ENCODE measurements around the gene TTC28. TPM values are rescaled to one million over a fixed set of nuclear protein-coding genes. Genes with fewer than 3 reads are reported as not detected.

TTC28 gene
- total and polyA plus RNA-seq, 2 donors (not counting 1 experiment from before 2014, with no cell fraction given) = 8.2 to 31.4 TPM

- H4K20me1 ChIP-seq (ENCODE audit: control insufficient read depth, extremely low read depth, insufficient read depth, low read length) = no peaks in the 10 kb centered on the region
- peaks cover 15% of the 10 kb centered on the region for H3K4me1 ChIP-seq (ENCODE audit: control insufficient read depth, extremely low read depth, insufficient read depth, low read length)
- no peak overlapping the region for H3K27ac ChIP-seq (ENCODE audit: insufficient read depth, low read length)
- H2AFZ ChIP-seq (ENCODE audit: low read length) = no peak overlapping the region
- H3K79me2 ChIP-seq (ENCODE audit: control insufficient read depth, insufficient read depth, low read length) = no peaks in the 10 kb centered on the region
- no peak overlapping the region for H3K9ac ChIP-seq (ENCODE audit: insufficient read depth, low read length)
- H3K9me3 ChIP-seq (ENCODE audit: control insufficient read depth, insufficient read depth, low read depth, low read length) = no peaks in the 10 kb centered on the region
- H3K4me2 ChIP-seq (ENCODE audit: extremely low read depth, insufficient read depth, low read length) = no peak overlapping the region
- H3K36me3 ChIP-seq (ENCODE audit: control insufficient read depth, insufficient read depth, low read length) = no peaks in the 10 kb centered on the region
- TF ChIP-seq CTCF (conservative IDR thresholded peaks at IDR 0.05 in 1 of 2, IDR thresholded peaks at IDR 0.05 in 1 of 2; ENCODE audit: low read depth in 1 of 2, low read length in 2 of 2) = no peak
- no peak for TF ChIP-seq EZH2 (IDR thresholded peaks at IDR 0.05; ENCODE audit: low read length, missing control alignments)
- no peaks in the 10 kb centered on the region for H3K27me3 ChIP-seq (ENCODE audit: control insufficient read depth, insufficient read depth, low read length)
- H3K4me3 ChIP-seq (replicated peaks in 1 of 4; ENCODE audit: control extremely low read depth in 1 of 4, insufficient read depth in 1 of 4, low read depth in 3 of 4, low read length in 4 of 4) = no peak overlapping the region
- DNase-seq (ENCODE audit: low read depth in 2 of 2) = no peak
Observed at GRCh38 chr22:28005513-28005912, 674.1 kb downstream of the TTC28 start.

GRCh38 chr22:28004021-28004420 is 675.6 kb downstream of the TTC28 start:
- Histone ChIP-seq H3K79me2 (ENCODE audit: control insufficient read depth, insufficient read depth, low read length) (no peaks in the 10 kb centered on the region), H3K4me1 (ENCODE audit: control insufficient read depth, extremely low read depth, insufficient read depth, low read length) (peaks cover 14% of the 10 kb centered on the region), H3K36me3 (ENCODE audit: control insufficient read depth, insufficient read depth, low read length) (no peaks in the 10 kb centered on the region), H3K4me3 (replicated peaks in 1 of 4; ENCODE audit: control extremely low read depth in 1 of 4, insufficient read depth in 1 of 4, low read depth in 3 of 4, low read length in 4 of 4) (no peak overlapping the region), H4K20me1 (ENCODE audit: control insufficient read depth, extremely low read depth, insufficient read depth, low read length) (no peaks in the 10 kb centered on the region), H3K9ac (ENCODE audit: insufficient read depth, low read length) (no peak overlapping the region), H3K27me3 (ENCODE audit: control insufficient read depth, insufficient read depth, low read length) (no peaks in the 10 kb centered on the region), H3K27ac (ENCODE audit: insufficient read depth, low read length) (no peak overlapping the region), H3K4me2 (ENCODE audit: extremely low read depth, insufficient read depth, low read length) (no peak overlapping the region), H3K9me3 (ENCODE audit: control insufficient read depth, insufficient read depth, low read depth, low read length) (no peaks in the 10 kb centered on the region), H2AFZ (ENCODE audit: low read length) (no peak overlapping the region)
- DNase-seq (ENCODE audit: low read depth in 2 of 2) = no peak
- no peak for TF ChIP-seq CTCF (conservative IDR thresholded peaks at IDR 0.05 in 1 of 2, IDR thresholded peaks at IDR 0.05 in 1 of 2; ENCODE audit: low read depth in 1 of 2, low read length in 2 of 2)

- Histone ChIP-seq H3K4me1 (ENCODE audit: control insufficient read depth, extremely low read depth, insufficient read depth, low read length) (peaks cover 13% of the 10 kb centered on the region), H3K9me3 (ENCODE audit: control insufficient read depth, insufficient read depth, low read depth, low read length) (no peaks in the 10 kb centered on the region), H3K79me2 (ENCODE audit: control insufficient read depth, insufficient read depth, low read length) (no peaks in the 10 kb centered on the region), H4K20me1 (ENCODE audit: control insufficient read depth, extremely low read depth, insufficient read depth, low read length) (no peaks in the 10 kb centered on the region), H3K27me3 (ENCODE audit: control insufficient read depth, insufficient read depth, low read length) (no peaks in the 10 kb centered on the region), H3K9ac (ENCODE audit: insufficient read depth, low read length) (no peak overlapping the region), H2AFZ (ENCODE audit: low read length) (no peak overlapping the region), H3K4me3 (replicated peaks in 1 of 4; ENCODE audit: control extremely low read depth in 1 of 4, insufficient read depth in 1 of 4, low read depth in 3 of 4, low read length in 4 of 4) (no peak overlapping the region), H3K27ac (ENCODE audit: insufficient read depth, low read length) (no peak overlapping the region), H3K36me3 (ENCODE audit: control insufficient read depth, insufficient read depth, low read length) (peaks cover 5% of the 10 kb centered on the region), H3K4me2 (ENCODE audit: extremely low read depth, insufficient read depth, low read length) (no peak overlapping the region)
- DNase-seq (ENCODE audit: low read depth in 2 of 2) = no peak
- TF ChIP-seq CTCF (conservative IDR thresholded peaks at IDR 0.05 in 1 of 2, IDR thresholded peaks at IDR 0.05 in 1 of 2; ENCODE audit: low read depth in 1 of 2, low read length in 2 of 2) (no peak), EZH2 (IDR thresholded peaks at IDR 0.05; ENCODE audit: low read length, missing control alignments) (no peak)
Observed at GRCh38 chr22:28002863-28003565, 676.6 kb downstream of the TTC28 start.
